ENCODE data around the gene CKAP4.

The CKAP4 gene

DNA sequence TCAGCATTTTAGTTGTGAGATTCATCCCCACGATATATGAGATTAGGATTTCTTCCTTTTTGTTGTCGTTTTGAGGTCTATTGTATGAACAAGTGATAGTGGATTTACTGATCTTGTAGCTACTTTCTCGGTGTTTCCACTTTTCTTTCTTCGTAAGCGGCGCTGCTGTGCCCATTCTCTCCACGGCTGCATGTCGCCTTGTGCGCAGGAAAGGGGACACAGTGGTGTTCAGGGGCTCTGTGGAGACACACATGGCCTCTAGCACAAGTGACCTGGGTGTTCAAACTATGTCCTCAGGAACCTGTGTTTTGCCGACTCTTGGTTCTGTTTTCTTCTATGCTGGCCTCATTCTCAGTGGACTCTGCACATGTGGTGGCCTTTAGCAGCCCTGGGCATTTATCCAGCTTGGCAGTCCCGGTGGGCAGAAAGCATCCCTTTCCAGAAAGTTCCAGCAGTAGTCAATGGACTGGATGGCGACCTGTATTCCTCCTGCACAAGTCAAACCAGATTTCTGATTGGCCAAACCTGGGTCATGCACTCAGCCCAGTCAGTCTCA is 18.7 kb downstream of the CKAP4 start:
- Histone ChIP-seq H3K36me3 (no peaks in the 10 kb centered on the region), H3K4me3 (ENCODE audit: low read depth, low read length) (no peak overlapping the region), H3K27me3 (no peaks in the 10 kb centered on the region), H3K4me1 (no peaks in the 10 kb centered on the region), H3K9me3 (no peaks in the 10 kb centered on the region)
- TF ChIP-seq, protein P1, sequence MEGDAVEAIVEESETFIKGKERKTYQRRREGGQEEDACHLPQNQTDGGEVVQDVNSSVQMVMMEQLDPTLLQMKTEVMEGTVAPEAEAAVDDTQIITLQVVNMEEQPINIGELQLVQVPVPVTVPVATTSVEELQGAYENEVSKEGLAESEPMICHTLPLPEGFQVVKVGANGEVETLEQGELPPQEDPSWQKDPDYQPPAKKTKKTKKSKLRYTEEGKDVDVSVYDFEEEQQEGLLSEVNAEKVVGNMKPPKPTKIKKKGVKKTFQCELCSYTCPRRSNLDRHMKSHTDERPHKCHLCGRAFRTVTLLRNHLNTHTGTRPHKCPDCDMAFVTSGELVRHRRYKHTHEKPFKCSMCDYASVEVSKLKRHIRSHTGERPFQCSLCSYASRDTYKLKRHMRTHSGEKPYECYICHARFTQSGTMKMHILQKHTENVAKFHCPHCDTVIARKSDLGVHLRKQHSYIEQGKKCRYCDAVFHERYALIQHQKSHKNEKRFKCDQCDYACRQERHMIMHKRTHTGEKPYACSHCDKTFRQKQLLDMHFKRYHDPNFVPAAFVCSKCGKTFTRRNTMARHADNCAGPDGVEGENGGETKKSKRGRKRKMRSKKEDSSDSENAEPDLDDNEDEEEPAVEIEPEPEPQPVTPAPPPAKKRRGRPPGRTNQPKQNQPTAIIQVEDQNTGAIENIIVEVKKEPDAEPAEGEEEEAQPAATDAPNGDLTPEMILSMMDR (IDR thresholded peaks at IDR 0.05; ENCODE audit: low read depth, low read length): no peak
- no peak for DNase-seq

DNA sequence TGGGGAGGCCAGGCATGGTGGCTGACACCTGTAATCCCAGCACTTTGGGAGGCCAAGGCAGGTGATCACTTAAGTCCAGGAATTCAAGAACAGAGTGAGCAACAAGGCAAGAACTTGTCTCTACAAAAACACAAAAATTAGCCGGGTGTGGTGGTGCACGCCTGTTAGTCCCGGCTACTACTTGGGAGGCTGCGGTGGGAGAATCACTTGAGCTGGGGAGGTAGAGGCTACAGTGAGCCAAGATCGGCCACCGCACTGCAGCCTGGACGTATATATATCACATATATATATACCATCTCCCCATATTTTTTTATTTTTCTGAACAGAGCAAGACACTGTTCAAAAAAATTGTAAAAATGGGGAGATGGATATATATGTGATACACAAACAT is 19.5 kb downstream of the CKAP4 start:
- no peak for DNase-seq
- Histone ChIP-seq H3K27me3 (no peaks in the 10 kb centered on the region), H3K4me1 (no peaks in the 10 kb centered on the region), H3K4me3 (ENCODE audit: low read depth, low read length) (no peak overlapping the region), H3K9me3 (no peaks in the 10 kb centered on the region), H3K36me3 (no peaks in the 10 kb centered on the region)
- TF ChIP-seq, protein P1 (IDR thresholded peaks at IDR 0.05; ENCODE audit: low read depth, low read length): no peak

DNA sequence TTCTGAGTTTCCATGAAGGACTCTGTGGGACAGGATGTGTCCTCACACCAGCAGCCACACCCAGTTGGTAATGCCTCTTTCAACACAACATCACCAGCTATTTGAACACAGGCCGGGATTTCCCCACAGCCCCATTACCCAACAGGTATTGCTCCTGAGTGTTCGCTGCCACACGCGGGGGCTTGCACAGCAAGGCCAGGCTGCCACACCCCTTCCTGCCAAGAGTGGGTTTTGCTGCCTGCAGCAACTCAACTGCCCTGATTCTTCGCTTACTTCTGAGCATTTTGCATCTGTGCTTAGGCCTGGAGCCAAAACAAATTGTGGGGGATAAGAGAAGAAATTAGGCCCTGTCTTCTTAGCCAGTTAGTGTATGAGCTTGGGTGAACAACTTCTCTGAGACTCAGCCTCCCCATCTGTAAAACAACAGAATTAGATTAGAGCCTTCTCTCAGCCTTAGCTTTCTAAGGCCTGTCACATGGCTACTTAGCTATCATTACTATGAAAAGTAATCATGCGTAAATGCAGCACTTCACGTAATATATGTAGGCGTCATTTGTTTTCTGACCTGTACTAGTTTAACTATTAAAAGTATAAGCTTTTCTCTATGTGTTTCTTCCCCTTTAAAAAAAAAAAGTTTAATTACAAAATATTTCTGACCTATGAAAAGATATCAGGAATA is 20.0 kb downstream of the CKAP4 start:
- DNase-seq: no peak
- TF ChIP-seq, protein P1 (IDR thresholded peaks at IDR 0.05; ENCODE audit: low read depth, low read length): no peak
- Histone ChIP-seq H3K9me3 (no peaks in the 10 kb centered on the region), H3K4me1 (no peaks in the 10 kb centered on the region), H3K36me3 (no peaks in the 10 kb centered on the region), H3K4me3 (ENCODE audit: low read depth, low read length) (no peak overlapping the region), H3K27me3 (no peaks in the 10 kb centered on the region)

DNA sequence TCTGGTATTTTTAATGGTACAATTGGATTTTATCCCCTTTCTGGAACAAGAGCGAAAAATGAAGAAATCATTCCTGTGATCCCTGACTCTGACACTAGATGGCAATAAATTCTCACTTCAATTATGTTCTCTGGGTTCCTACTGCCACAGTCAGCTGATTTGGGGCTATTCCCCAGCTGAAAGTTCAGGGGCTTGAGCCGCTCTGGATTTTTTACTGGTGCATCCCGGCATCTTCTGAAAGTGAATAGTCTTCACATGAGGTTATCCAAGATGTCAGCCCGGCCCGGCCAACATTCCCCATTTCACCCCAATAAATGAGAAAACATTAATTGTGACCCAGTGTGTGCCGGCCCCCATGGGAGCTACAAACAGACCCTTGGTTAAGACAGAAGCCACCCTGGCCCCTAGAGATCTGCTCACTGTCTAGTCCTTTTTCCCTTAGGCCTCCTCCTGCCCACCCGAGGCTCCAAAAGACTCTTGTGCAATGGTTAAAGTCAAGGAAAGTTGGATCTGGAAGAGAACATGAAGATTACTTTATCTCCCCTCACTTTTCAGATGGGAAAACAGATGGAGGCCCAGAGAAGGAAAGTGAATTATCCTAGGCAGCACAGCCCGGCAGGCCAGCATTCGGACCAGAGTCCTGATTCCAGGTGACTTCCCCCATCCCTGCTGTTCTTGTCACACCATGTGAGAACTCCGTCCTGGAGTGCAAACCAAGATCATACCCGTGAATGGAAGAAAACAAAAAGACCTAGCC is 20.8 kb downstream of the CKAP4 start:
- no peak overlapping the region for H3K4me3 ChIP-seq (ENCODE audit: low read depth, low read length)
- DNase-seq: peak; percentile 38
- H3K36me3 ChIP-seq: no peaks in the 10 kb centered on the region
- H3K9me3 ChIP-seq: no peaks in the 10 kb centered on the region
- TF ChIP-seq, protein P1 (IDR thresholded peaks at IDR 0.05; ENCODE audit: low read depth, low read length): peak; percentile 74
- no peaks in the 10 kb centered on the region for H3K27me3 ChIP-seq
- H3K4me1 ChIP-seq: no peaks in the 10 kb centered on the region

DNA sequence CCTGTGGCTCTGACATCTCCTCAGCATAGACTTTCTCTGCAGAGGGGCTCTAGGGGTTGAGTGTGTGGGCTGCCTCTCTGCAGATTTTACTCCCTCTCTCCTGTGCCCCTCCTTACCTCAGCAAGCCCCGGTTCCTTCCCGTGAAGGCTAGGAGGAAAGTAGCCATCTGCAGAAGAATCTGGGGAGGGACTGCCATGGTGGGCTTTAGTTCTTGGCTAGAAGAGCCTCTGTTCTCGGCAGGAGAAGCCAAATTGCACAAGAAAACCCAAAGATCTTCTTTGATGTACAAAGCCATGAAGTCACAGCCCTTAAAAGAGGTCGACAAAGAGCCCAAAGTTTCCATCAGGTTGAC is 23.5 kb downstream of the CKAP4 start:
- no peak overlapping the region for H3K4me3 ChIP-seq (ENCODE audit: low read depth, low read length)
- TF ChIP-seq, protein P1 (IDR thresholded peaks at IDR 0.05; ENCODE audit: low read depth, low read length): no peak
- DNase-seq: no peak
- no peaks in the 10 kb centered on the region for H3K36me3 ChIP-seq
- no peaks in the 10 kb centered on the region for H3K9me3 ChIP-seq
- no peaks in the 10 kb centered on the region for H3K4me1 ChIP-seq
- H3K27me3 ChIP-seq: no peaks in the 10 kb centered on the region

Data from BE2C (cell line).